Ovary (tissue), 9 donors: ENCODE measurements around the gene PAPOLA. TPM values are rescaled to one million over a fixed set of nuclear protein-coding genes. Genes with fewer than 3 reads are reported as not detected.

ENCODE experiments used
- DNase-seq, 5 donors: peaks; one replicate each; pipeline ENCODE4 v3.0.0-alpha.2; 2019 to 2020
- H3K27ac ChIP-seq, 2 donors: fragments of 200-600 bp; one replicate each; pipeline versions ENCODE4 v1.5.1 to v1.8.0; 2019 to 2022
- H3K27me3 ChIP-seq: fragments of 200-600 bp; one replicate; pipeline ENCODE4 v1.8.0; 2022
- H3K36me3 ChIP-seq: fragments of 200-600 bp; sonication (generic); one replicate; pipeline ENCODE4 v1.5.1; 2019
- H3K4me1 ChIP-seq: one replicate; pipeline ENCODE4 v1.8.1; 2013; ENCODE audit warnings: mild to moderate bottlenecking, moderate library complexity; ENCODE audit not compliant: insufficient read depth
- H3K4me3 ChIP-seq: fragments of 200-600 bp; sonication (generic); one replicate; pipeline ENCODE4 v1.5.1; 2017
- H3K9me3 ChIP-seq, 2 donors: fragments of 200-600 bp in 1 of 2; sonication (generic) in 1 of 2; one replicate each; pipeline versions ENCODE4 v1.5.1 to v1.8.1; 2013 to 2019; ENCODE audit warnings: mild to moderate bottlenecking in 1 of 2, moderate library complexity in 1 of 2
- CTCF ChIP-seq, 3 donors: fragments of 450-650 bp in 2 of 3; fragments of 200-600 bp in 1 of 3; IDR thresholded peaks; one replicate each; pipeline versions ENCODE4 v1.5.1 to v1.8.0; 2016 to 2022; ENCODE audit warnings: antibody characterized with exemption in 3 of 3, mild to moderate bottlenecking in 1 of 3
- EP300 ChIP-seq: sonication (generic); formaldehyde crosslinking; IDR thresholded peaks from one replicate; pipeline ENCODE4 v1.6.1; 2017; ENCODE audit warnings: antibody characterized with exemption
- POLR2A ChIP-seq: fragments of 450-650 bp; IDR thresholded peaks from one replicate; pipeline ENCODE4 v1.6.1; 2017; ENCODE audit warnings: antibody characterized with exemption, mild to moderate bottlenecking, moderate library complexity
- WGBS, 3 donors: extraction: QIAGEN DNeasy Blood & Tissue Kit in 1 of 3; methylation state at CpG; one replicate each; pipeline versions ENCODE4 v1.1.5 to v1.1.7; 2013 to 2017; 5-methylcytosine and 5-hydroxymethylcytosine counted together
- intact Hi-C, 4 donors: fragments of 100-400 bp; cut with DNase I; formaldehyde crosslinking; loops; one replicate each; pipeline versions ENCODE4 v1.11.0 to v1.15.1; 2022 to 2023
- polyA plus RNA-seq, 2 donors: library from polyadenylated mRNA; stranded (reverse); fragments of 200-250 nt in 1 of 2; fragments of 350-450 nt in 1 of 2; fragmentation: Illumina TruSeq in 1 of 2; extraction: RNeasy Lipid Tissue Mini Kit (QIAGEN cat#74804) in 1 of 2; gene quantifications; one replicate each; pipeline ENCODE4 v1.2.3, GENCODE V29; 2013 to 2014
- total RNA-seq, 7 donors: library from RNA; depleted of rRNA in 2 of 7; stranded (reverse); fragments of >200 nt in 2 of 7; fragmentation: NEBNext Ultra II Directional in 3 of 7; extraction: Animal tissue kit (Norgen Biotek cat#: 25700) in 3 of 7; gene quantifications; one replicate each; pipeline versions ENCODE4 v1.1.0 to v1.2.4, GENCODE V29; 2016 to 2023
- donor health status: DM: no; HTN: no; CAD: no; lungs with moderate emphysema.
- donor health status: DM: no; HTN: no; CAD: no.
- donor health status: Bipolar disorder and iron deficiency.
- donor health status: DM: yes; HTN: yes; CAD: no.
- donor health status: DM: no; HTN: no; CAD: no.
- donor health status: DM: yes; HTN: yes; CAD: no.

PAPOLA gene
- total and polyA plus RNA-seq, 9 donors = 68.5 to 187 (median 149) TPM

- Histone ChIP-seq H3K36me3 (peaks cover 5% of the 10 kb centered on the region), H3K27me3 (no peaks in the 10 kb centered on the region), H3K27ac (no peak overlapping the region), H3K4me1 (no peaks in the 10 kb centered on the region), H3K4me3 (no peak overlapping the region), H3K9me3 (no peaks in the 10 kb centered on the region)
- no peak for DNase-seq
- 69 to 75% (median 70%) methylated on average over 3 of the region's 3 CpGs for WGBS, 3 donors
- TF ChIP-seq POLR2A (no peak), CTCF (IDR thresholded peaks at IDR 0.05) (no peak)
- intact Hi-C loops = no loop called here
Measured at GRCh38 chr14:96554315-96554910, 52.2 kb downstream of the PAPOLA start.

GRCh38 chr14:96559571-96559970 is 57.4 kb downstream of the PAPOLA start:
- Histone ChIP-seq H3K36me3 (peaks cover 5% of the 10 kb centered on the region), H3K9me3 (no peaks in the 10 kb centered on the region), H3K4me3 (no peak overlapping the region), H3K27ac (no peak overlapping the region), H3K4me1 (no peaks in the 10 kb centered on the region), H3K27me3 (no peaks in the 10 kb centered on the region)
- no peak for DNase-seq
- WGBS, 3 donors = 86 to 92% (median 87%) methylated on average over 1 of the region's 1 CpG
- intact Hi-C loops = no loop called here
- TF ChIP-seq EP300 (no peak), POLR2A (no peak), CTCF (IDR thresholded peaks at IDR 0.05) (no peak)

- 88 to 91% (median 89%) methylated on average over 1 of the region's 1 CpG for WGBS, 3 donors
- no peak for TF ChIP-seq POLR2A
- TF ChIP-seq CTCF (IDR thresholded peaks at IDR 0.05) = no peak
- TF ChIP-seq EP300 = no peak
- no peaks in the 10 kb centered on the region for H3K9me3 ChIP-seq
- no peak overlapping the region for H3K27ac ChIP-seq
- no peak for DNase-seq
- H3K36me3 ChIP-seq = no peaks in the 10 kb centered on the region
- no peaks in the 10 kb centered on the region for H3K4me1 ChIP-seq
- H3K4me3 ChIP-seq = no peak overlapping the region
- no peaks in the 10 kb centered on the region for H3K27me3 ChIP-seq
- intact Hi-C loops = no loop called here
Measured at GRCh38 chr14:96564389-96564788, 62.2 kb downstream of the PAPOLA start.

- no peaks in the 10 kb centered on the region for H3K9me3 ChIP-seq
- H3K27me3 ChIP-seq = no peaks in the 10 kb centered on the region
- no peak overlapping the region for H3K4me3 ChIP-seq
- WGBS, 3 donors = 86 to 92% (median 87%) methylated on average over 2 of the region's 2 CpGs
- no peaks in the 10 kb centered on the region for H3K36me3 ChIP-seq
- intact Hi-C loops = no loop called here
- H3K4me1 ChIP-seq = no peaks in the 10 kb centered on the region
- H3K27ac ChIP-seq = no peak overlapping the region
- no peak for TF ChIP-seq CTCF (IDR thresholded peaks at IDR 0.05)
- no peak for TF ChIP-seq EP300
- no peak for TF ChIP-seq POLR2A
- DNase-seq = no peak
Measured at GRCh38 chr14:96565811-96566210, 63.6 kb downstream of the PAPOLA start.
